Karpas-422 (cell line): ENCODE results near the gene SRCIN1. TPM values are rescaled to one million over a fixed set of nuclear protein-coding genes. Genes with fewer than 3 reads are reported as not detected.

ENCODE experiments used
- DNase-seq: peaks from one replicate; pipeline ENCODE4 v3.0.0-alpha.2; 2015
- H2AFZ ChIP-seq: fragments of 200-600 bp; sonication (generic); 2 replicates; pipeline ENCODE4 v1.6.1; 2014; ENCODE audit warnings: antibody characterized with exemption, low read length, mixed read lengths
- H3K27ac ChIP-seq: fragments of 200-600 bp; sonication (generic); 2 replicates; pipeline ENCODE4 v1.5.1; 2014; ENCODE audit warnings: mild to moderate bottlenecking, low read length, moderate library complexity
- H3K27me3 ChIP-seq: fragments of 200-600 bp; sonication (generic); 2 replicates; pipeline ENCODE4 v1.6.1; 2014; ENCODE audit warnings: low read length, mixed read lengths
- H3K36me3 ChIP-seq: fragments of 200-600 bp; sonication (generic); 2 replicates; pipeline ENCODE4 v1.6.1; 2014; ENCODE audit warnings: low read length, mixed read lengths; ENCODE audit not compliant: insufficient read depth
- H3K4me1 ChIP-seq: fragments of 200-600 bp; sonication (generic); 2 replicates; pipeline ENCODE4 v1.6.1; 2014; ENCODE audit warnings: mild to moderate bottlenecking, low read length, mixed read lengths
- H3K4me2 ChIP-seq: fragments of 200-600 bp; sonication (generic); 2 replicates; pipeline ENCODE4 v1.6.1; 2014; ENCODE audit warnings: low read length, low read depth, mild to moderate bottlenecking; ENCODE audit not compliant: poor library complexity, severe bottlenecking
- H3K4me3 ChIP-seq: fragments of 200-600 bp; sonication (generic); 2 replicates; pipeline ENCODE4 v1.5.1; 2014; ENCODE audit warnings: mild to moderate bottlenecking, antibody characterized with exemption, low read length, mixed read lengths
- H3K79me2 ChIP-seq: fragments of 200-600 bp; sonication (generic); 2 replicates; pipeline ENCODE4 v1.6.1; 2014; ENCODE audit warnings: mild to moderate bottlenecking, low read length, mixed read lengths
- H3K9ac ChIP-seq: fragments of 200-600 bp; sonication (generic); 2 replicates; pipeline ENCODE4 v1.6.0; 2014; ENCODE audit warnings: low read length
- H3K9me2 ChIP-seq: fragments of 200-600 bp; sonication (generic), shearing (Covaris generic); replicated peaks from 2 replicates; pipeline ENCODE4 v1.6.0; 2014; ENCODE audit warnings: mild to moderate bottlenecking, low read length, moderate library complexity; ENCODE audit not compliant: insufficient read depth
- H3K9me3 ChIP-seq: fragments of 300-700, 200-600 bp; sonication (generic); 2 replicates; pipeline ENCODE4 v1.6.1; 2014; ENCODE audit warnings: low read length, mixed read lengths
- H4K20me1 ChIP-seq: fragments of 200-600 bp; sonication (generic); 2 replicates; pipeline ENCODE4 v1.6.1; 2014; ENCODE audit warnings: mild to moderate bottlenecking, antibody characterized with exemption, low read length, low read depth; ENCODE audit not compliant: insufficient read depth
- total RNA-seq: library from RNA; depleted of rRNA; stranded (reverse); fragments of >200 nt; shearing (Covaris generic); gene quantifications from 2 replicates; pipeline ENCODE4 v1.2.3, GENCODE V29; 2014; ENCODE audit warnings: low replicate concordance

Gene SRCIN1
- total RNA-seq, 1 experiment from 2014 or later = 0.86 TPM

GRCh38 chr17:38561416-38562214 lies 44.1 kb downstream of the SRCIN1 start:
- no peak overlapping the region for H2AFZ ChIP-seq
- H3K27ac ChIP-seq = no peak overlapping the region
- no peak for DNase-seq
- no peak overlapping the region for H3K4me3 ChIP-seq
- no peaks in the 10 kb centered on the region for H3K36me3 ChIP-seq
- H3K27me3 ChIP-seq = no peaks in the 10 kb centered on the region
- H3K4me1 ChIP-seq = peaks cover 29% of the 10 kb centered on the region
- H3K9me2 ChIP-seq = no peaks in the 10 kb centered on the region
- no peaks in the 10 kb centered on the region for H3K79me2 ChIP-seq
- H3K9me3 ChIP-seq = no peaks in the 10 kb centered on the region
- H3K9ac ChIP-seq = no peak overlapping the region
- H4K20me1 ChIP-seq = peaks cover 7% of the 10 kb centered on the region; the same call in 1 of the 2 replicates
- H3K4me2 ChIP-seq = no peak overlapping the region

DNA sequence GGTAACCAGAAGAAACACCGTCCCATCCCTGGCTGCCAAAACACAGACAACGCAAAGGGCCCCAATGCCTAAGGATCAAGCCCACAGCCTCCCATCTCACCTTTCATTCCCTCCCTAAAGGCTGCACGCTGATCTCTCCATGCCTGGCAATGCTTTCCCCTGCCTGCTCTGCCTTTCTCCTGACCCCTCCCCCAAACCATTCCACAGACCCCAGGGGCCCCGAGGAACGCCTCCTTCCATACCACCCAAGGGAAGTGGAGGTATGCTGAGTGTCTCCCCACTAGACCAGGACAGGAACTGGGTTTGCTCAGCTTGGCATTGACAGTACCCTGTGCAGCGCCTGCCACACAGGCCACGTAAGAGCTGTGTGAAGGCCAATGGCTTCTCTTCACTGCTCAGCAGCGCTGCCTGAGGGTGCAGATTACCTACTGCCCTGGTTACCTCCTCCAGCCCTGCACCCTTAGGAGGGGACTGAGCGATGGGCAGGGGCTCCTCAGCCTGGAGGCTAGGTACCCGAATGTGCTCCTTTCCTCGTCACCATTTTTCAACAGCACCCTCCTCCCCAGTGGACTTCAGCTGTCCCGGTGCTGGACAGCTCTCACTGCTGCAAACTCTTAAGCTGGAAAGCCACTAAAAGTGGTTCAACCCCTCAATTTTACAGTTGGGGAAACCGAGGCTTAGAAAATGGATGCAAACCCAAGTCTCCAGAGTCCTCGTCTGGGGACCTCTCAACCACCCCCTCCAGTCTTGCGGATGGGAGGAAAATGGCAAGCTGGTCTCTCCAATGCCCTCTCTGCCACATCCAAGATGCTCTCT lies 45.0 kb downstream of the SRCIN1 start:
- H3K4me3 ChIP-seq = no peak overlapping the region
- H3K27me3 ChIP-seq = no peaks in the 10 kb centered on the region
- H3K9ac ChIP-seq = no peak overlapping the region
- H4K20me1 ChIP-seq = peaks cover 7% of the 10 kb centered on the region; the same call in 1 of the 2 replicates
- no peaks in the 10 kb centered on the region for H3K79me2 ChIP-seq
- no peak overlapping the region for H2AFZ ChIP-seq
- H3K9me2 ChIP-seq = no peaks in the 10 kb centered on the region
- peak; percentile 61 for DNase-seq
- no peak overlapping the region for H3K4me2 ChIP-seq
- no peaks in the 10 kb centered on the region for H3K36me3 ChIP-seq
- no peaks in the 10 kb centered on the region for H3K9me3 ChIP-seq
- no peak overlapping the region for H3K27ac ChIP-seq
- peaks cover 29% of the 10 kb centered on the region for H3K4me1 ChIP-seq

DNA sequence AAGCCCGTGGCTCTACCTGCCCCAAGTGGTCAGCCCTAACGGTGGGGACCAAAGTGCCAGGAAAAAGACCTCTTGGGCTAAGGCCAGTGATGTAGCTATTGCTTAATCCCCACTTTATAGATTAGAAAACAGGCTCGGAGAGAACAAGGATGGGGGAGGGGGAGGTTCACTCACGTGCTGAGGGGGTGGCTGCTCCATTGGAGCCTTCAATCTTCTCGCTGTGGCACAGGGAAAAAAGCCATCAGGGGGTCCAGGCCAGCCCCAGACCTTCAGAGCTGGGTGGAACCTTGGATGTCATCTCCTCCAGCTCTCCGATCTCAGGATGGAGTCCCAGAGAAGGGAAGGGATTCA lies 45.9 kb downstream of the SRCIN1 start:
- no peak overlapping the region for H3K27ac ChIP-seq
- no peaks in the 10 kb centered on the region for H3K27me3 ChIP-seq
- H3K9ac ChIP-seq = peak overlapping the region; percentile 62; the same call in 1 of the 2 replicates
- H3K9me3 ChIP-seq = no peaks in the 10 kb centered on the region
- H3K36me3 ChIP-seq = no peaks in the 10 kb centered on the region
- H3K4me2 ChIP-seq = peak overlapping the region; percentile 83
- DNase-seq = no peak
- peak overlapping the region; percentile 70 for H3K4me3 ChIP-seq
- peaks cover 29% of the 10 kb centered on the region for H3K4me1 ChIP-seq
- no peaks in the 10 kb centered on the region for H3K79me2 ChIP-seq
- H2AFZ ChIP-seq = no peak overlapping the region
- H3K9me2 ChIP-seq = no peaks in the 10 kb centered on the region
- H4K20me1 ChIP-seq = peaks cover 7% of the 10 kb centered on the region; the same call in 1 of the 2 replicates

DNA sequence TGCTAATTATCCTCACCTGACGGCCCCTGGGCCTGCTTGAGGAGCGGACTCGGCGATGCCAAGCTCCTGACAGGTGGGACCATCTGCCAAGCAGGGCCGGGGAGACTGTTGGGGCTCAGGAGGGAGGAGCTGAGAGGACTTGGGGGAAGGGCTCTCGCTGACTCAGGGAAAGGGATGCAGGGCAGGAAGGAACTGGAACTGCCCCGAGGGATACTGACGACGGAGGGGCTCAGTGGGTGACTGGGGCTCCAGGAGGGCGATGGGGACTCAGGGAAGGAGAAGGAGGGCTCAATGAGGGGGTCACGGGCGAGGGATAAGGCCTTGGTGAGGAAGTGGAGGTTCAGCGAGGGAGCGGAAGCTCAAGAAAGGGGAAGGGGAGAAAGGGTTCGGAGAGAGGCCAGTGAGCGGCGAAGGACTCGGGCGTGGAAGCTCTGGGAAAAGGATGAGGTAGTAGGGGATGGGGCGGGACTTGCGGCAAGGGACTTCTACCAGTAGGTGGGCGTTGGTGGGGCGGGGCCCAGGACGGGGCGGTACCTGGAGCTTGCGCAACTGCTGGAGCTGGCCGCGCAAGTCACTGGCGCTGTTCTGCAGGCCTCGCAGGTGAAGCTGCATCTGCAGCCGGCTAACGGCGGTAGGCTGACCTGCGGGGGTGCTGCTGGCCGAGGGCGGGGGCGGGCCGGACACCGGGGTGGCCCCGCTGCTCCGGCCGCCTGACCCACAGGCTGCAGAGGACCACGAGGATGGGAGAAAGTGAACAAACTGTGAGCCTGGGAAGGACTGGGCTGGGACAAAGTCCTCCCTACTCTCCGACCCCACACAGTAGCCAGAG lies 46.5 kb downstream of the SRCIN1 start:
- Histone ChIP-seq H3K4me2 (peak overlapping the region; percentile 83), H4K20me1 (peaks cover 7% of the 10 kb centered on the region; the same call in 1 of the 2 replicates), H2AFZ (peak overlapping the region; percentile 80), H3K79me2 (no peaks in the 10 kb centered on the region), H3K4me1 (peaks cover 29% of the 10 kb centered on the region), H3K9ac (peak overlapping the region; percentile 62), H3K9me3 (no peaks in the 10 kb centered on the region), H3K4me3 (peak overlapping the region; percentile 70), H3K27me3 (no peaks in the 10 kb centered on the region), H3K9me2 (no peaks in the 10 kb centered on the region), H3K36me3 (no peaks in the 10 kb centered on the region), H3K27ac (no peak overlapping the region)
- DNase-seq = peak; percentile 94

DNA sequence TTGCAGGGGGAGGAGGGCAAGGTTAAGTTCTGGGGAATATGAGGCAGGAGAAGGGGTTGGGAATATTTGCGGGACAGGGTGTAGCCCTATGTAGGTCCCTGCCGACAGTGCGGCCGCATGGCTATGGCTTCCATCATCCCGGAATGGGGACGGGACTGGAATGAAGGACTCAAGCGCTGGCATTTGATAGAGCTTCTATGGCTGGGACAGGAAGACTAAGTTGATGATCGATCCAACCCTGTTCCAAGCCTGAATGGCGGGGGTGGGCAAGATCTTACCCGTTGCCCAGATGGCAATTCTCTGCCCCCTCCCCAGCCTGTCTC lies 47.1 kb downstream of the SRCIN1 start:
- peaks cover 7% of the 10 kb centered on the region; the same call in 1 of the 2 replicates for H4K20me1 ChIP-seq
- no peaks in the 10 kb centered on the region for H3K79me2 ChIP-seq
- no peaks in the 10 kb centered on the region for H3K9me2 ChIP-seq
- peak overlapping the region; percentile 80 for H2AFZ ChIP-seq
- no peak for DNase-seq
- peak overlapping the region; percentile 62 for H3K9ac ChIP-seq
- H3K4me2 ChIP-seq = peak overlapping the region; percentile 83
- peak overlapping the region; percentile 70 for H3K4me3 ChIP-seq
- no peaks in the 10 kb centered on the region for H3K27me3 ChIP-seq
- H3K9me3 ChIP-seq = no peaks in the 10 kb centered on the region
- peaks cover 29% of the 10 kb centered on the region for H3K4me1 ChIP-seq
- H3K36me3 ChIP-seq = no peaks in the 10 kb centered on the region
- no peak overlapping the region for H3K27ac ChIP-seq

DNA sequence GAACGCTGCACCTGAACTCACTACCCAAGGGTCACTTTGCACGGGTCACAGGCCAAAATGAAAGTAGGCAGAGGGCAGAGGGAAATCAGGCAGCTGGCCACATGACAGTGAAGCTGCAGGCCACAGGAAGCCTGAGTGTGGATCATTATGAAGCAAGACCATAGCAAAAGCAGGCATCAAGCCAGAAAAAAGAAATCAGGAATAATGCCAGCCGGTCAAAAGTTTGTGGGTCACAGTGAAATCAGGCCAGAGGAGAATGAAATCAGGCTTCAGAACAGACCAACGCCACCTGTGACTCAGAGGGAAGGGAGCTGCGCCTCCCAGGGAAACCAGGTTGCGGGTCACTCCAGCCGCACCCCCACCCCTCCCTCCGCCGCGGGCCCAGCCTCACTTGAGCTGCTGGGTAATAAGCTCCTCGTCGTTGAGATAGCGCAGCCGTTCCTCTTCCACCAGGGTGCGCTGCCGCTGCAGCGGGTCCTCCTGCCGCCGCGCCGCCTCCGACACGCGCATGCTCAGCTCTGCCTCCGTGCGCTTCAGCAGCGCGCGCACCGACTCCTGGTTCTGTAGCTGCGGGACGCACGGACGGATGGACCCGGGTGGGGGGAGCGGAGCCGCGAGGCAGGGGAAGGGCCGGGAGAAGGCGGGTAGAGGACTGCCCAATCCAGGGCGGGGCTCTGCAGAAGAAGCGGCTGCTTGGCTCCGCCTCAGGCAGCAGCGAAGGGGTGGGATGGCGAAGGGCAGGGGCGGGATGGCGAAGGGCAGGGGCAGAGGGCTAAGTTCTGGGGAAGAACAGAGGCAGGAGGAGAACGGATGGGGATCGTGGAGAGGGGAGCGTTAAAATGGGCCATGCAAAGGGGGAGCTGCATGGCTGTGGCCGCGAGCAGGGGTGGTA lies 47.7 kb downstream of the SRCIN1 start:
- H2AFZ ChIP-seq = peak overlapping the region; percentile 80; the same call in 1 of the 2 replicates
- peak overlapping the region; percentile 70 for H3K4me3 ChIP-seq
- DNase-seq = peak; percentile 97
- H3K4me1 ChIP-seq = peaks cover 29% of the 10 kb centered on the region
- no peaks in the 10 kb centered on the region for H3K36me3 ChIP-seq
- H3K79me2 ChIP-seq = no peaks in the 10 kb centered on the region
- H3K27ac ChIP-seq = no peak overlapping the region
- H4K20me1 ChIP-seq = peaks cover 7% of the 10 kb centered on the region; the same call in 1 of the 2 replicates
- peak overlapping the region; percentile 62 for H3K9ac ChIP-seq
- no peaks in the 10 kb centered on the region for H3K9me2 ChIP-seq
- H3K9me3 ChIP-seq = no peaks in the 10 kb centered on the region
- no peaks in the 10 kb centered on the region for H3K27me3 ChIP-seq
- peak overlapping the region; percentile 83 for H3K4me2 ChIP-seq

DNA sequence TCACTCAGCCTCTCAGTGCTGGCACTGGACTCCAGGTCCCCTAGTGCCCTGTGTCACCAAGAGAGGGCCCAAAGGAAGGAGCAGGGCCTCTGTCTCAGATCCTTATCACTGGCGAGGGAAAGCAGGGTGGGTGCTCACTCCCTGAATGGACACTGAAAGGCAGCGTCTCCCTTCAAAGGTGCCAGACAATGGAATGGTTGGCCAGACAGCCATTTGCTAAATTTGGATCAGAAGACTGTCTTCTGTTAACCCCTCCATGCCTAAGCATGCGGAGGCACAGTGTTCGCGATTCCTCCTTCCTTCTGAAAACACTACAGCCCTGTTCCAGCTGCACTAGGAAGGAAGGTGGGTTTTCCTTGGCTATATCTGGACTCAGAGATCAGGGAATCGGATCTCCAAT lies 48.4 kb downstream of the SRCIN1 start:
- Histone ChIP-seq H3K4me1 (peaks cover 29% of the 10 kb centered on the region), H3K27ac (no peak overlapping the region), H3K9me3 (no peaks in the 10 kb centered on the region), H3K27me3 (no peaks in the 10 kb centered on the region), H3K9ac (no peak overlapping the region; the same call in 1 of the 2 replicates), H3K36me3 (no peaks in the 10 kb centered on the region), H3K9me2 (no peaks in the 10 kb centered on the region), H3K79me2 (no peaks in the 10 kb centered on the region), H4K20me1 (peaks cover 7% of the 10 kb centered on the region; the same call in 1 of the 2 replicates), H3K4me3 (no peak overlapping the region), H3K4me2 (peak overlapping the region; percentile 83), H2AFZ (no peak overlapping the region)
- no peak for DNase-seq
